Astrocyte (in vitro differentiated cells and primary cell): ENCODE measurements around the gene C2CD4C.

Source experiments
- EZH2 ChIP-seq: IDR thresholded peaks from 2 replicates; pipeline ENCODE4 v1.6.1; 2012; ENCODE audit warnings: mild to moderate bottlenecking, low read length, inconsistent platforms; ENCODE audit not compliant: insufficient read depth
- TF ChIP-seq, protein P1 (sequence below): IDR thresholded peaks from 2 replicates; pipeline ENCODE4 v1.5.1; 2011; ENCODE audit warnings: low read depth, mild to moderate bottlenecking, inconsistent platforms, low read length, moderate library complexity; ENCODE audit not compliant: insufficient read depth

DNA sequence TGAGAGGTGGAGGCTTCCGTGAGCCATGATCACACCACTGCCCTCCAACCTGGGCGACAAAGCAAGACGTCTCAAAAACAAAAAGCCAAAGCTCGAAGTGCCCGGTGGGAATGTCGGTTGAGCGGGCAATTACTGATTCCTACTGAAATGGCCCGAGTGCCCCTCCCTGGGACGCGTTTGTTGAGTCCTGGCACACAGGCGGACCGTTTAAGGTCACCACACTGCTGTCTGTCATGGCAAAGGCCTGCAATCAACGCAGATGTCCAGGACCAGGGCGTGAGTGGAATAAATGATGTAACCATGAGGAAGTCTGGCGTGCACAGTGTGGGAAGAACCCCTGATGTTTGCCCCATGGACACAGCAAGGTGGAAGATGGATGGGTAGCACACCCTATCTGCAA, 19.2 kb upstream of the C2CD4C start:
- TF ChIP-seq, protein P1, sequence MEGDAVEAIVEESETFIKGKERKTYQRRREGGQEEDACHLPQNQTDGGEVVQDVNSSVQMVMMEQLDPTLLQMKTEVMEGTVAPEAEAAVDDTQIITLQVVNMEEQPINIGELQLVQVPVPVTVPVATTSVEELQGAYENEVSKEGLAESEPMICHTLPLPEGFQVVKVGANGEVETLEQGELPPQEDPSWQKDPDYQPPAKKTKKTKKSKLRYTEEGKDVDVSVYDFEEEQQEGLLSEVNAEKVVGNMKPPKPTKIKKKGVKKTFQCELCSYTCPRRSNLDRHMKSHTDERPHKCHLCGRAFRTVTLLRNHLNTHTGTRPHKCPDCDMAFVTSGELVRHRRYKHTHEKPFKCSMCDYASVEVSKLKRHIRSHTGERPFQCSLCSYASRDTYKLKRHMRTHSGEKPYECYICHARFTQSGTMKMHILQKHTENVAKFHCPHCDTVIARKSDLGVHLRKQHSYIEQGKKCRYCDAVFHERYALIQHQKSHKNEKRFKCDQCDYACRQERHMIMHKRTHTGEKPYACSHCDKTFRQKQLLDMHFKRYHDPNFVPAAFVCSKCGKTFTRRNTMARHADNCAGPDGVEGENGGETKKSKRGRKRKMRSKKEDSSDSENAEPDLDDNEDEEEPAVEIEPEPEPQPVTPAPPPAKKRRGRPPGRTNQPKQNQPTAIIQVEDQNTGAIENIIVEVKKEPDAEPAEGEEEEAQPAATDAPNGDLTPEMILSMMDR: no peak
- TF ChIP-seq EZH2: no peak
